HG03457 (cell line): ENCODE data around the gene ICOSLG.
"Not testable (repeated sequence)": the region's sequence is repeated elsewhere in the genome, so short reads cannot be mapped to it uniquely, and the experiment has no call there.

Experiments used
- ATAC-seq: cut with Tn5 transposase; IDR thresholded peaks from one replicate; pipeline ENCODE4 v1.9.1; 2021; ENCODE audit warnings: moderate number of reproducible peaks; ENCODE audit not compliant: unreplicated experiment

Gene ICOSLG

GRCh38 chr21:44267655-44268142, 27.0 kb upstream of the ICOSLG start:
- no peak for ATAC-seq

GRCh38 chr21:44265734-44266270, 25.1 kb upstream of the ICOSLG start:
- no peak for ATAC-seq

DNA sequence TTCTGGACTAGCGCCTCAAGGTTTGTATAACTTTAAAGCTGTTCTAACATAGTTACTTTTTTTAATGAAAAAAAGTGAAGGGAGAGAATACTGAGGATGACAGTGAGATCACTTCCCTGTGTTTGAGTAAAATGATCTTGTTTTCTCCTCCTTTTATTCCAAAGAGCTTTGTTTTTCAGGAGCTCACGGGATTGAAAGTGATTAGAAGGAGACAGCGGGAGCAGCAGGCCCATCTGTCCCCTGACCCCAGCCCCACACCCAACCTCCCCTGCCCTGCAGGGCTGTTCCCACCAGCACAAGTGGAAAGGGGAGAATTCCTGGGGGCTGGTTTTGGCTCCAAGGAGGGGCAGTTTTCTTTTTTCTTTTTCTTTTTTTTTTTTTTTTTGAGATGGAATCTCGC, 23.0 kb upstream of the ICOSLG start:
- ATAC-seq: no peak

GRCh38 chr21:44263221-44263760, 22.5 kb upstream of the ICOSLG start:
- no peak for ATAC-seq

- ATAC-seq: no peak
Observed at GRCh38 chr21:44262338-44263056, 21.8 kb upstream of the ICOSLG start.

DNA sequence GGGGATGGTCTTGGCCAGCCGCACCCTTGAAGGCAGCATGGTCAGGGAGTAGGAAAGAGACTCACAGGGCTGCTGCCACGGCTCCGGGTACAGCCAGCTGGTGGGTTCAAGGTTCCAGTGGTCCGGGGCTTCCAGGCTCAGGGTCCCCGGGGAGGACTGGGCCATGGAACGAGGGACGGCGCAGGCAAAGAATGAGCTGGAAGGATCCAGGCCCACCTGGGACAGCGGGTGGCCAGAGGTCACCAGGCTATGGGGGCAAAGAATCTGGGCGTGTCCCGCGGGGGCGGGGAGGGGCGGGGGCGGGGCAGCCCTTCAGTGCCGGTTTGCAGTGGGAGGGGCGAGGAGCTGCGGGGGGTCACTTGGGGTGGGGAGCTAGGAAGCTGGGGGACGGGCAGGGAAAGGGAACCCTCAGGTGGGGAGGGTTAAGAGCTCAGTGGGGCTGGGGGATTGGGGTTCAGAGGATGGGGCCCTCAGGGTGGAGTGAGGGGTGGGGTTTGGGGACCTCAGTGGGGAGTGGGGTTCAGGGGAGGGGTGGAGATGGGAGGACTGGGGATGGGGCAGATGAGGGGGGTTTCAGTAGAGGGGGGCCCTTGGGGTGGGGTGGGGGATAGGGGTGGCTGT, 21.0 kb upstream of the ICOSLG start, which contains the start of gene DNMT3L:
DNMT3L (minus strand) TSS at position 223 of the 621 bp plus-strand sequence. CDS start 638 bp downstream, outside the sequence.
- no peak for ATAC-seq

DNA sequence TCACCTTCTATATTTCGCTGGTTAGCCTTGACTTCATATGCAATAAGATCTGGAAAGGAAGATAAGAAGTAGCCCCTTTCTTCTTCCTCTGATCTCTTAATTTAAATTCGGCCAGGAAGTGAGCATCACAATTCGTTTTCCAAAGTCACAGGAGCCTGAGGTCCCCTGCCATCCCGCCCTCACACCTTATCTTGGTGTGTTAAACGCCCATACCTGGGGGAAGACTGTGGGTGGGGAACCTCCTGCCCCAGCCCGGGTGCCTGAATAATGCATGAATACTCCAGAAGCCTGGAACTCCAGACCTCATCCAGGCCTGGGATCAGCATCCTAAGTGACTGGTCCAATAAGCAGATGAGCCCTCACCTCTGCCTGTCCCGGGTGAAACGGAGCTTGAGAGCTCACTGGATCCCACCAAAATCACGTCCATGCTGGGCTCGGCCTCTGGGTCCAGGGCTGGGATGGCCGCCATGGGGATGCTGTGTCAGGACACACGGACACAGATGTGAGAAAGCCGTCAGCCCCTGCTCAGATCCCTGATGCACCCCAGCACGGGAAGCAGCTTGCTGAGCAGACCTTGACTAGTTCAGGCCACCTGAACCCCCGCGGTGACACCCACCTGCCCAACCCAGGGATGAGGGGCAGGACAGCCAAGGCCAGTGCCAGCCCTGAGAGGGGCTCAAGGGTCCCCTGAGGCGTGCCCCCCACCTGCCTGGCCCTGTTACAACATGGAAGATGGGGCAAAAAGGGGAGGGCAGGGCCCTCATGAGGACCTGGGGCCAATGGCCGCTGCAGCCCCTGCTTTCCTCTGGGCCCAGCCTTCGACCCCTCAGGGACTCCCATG, 20.3 kb upstream of the ICOSLG start:
- no peak for ATAC-seq

DNA sequence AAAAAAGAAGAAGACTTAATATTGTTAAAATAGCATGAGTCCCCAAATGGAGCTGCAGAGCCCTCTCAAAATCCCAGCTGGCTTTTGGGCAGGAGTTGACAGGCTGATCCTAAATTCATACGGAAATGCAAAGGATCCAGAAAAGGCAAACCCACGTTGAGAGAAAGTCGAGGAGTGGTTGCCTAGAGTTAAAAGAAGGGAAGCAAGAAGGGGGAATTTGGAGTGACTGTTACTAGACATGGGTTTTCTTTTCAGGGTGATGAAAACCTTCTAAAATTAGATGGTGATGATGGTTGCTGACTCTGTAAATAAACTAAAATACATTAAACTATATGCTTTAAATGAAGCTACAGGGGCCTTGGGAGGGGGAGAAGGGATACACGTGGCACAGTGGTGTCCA, 19.3 kb upstream of the ICOSLG start:
- ATAC-seq: no peak

- ATAC-seq: no peak
Observed at GRCh38 chr21:44259082-44259705, 18.5 kb upstream of the ICOSLG start.

DNA sequence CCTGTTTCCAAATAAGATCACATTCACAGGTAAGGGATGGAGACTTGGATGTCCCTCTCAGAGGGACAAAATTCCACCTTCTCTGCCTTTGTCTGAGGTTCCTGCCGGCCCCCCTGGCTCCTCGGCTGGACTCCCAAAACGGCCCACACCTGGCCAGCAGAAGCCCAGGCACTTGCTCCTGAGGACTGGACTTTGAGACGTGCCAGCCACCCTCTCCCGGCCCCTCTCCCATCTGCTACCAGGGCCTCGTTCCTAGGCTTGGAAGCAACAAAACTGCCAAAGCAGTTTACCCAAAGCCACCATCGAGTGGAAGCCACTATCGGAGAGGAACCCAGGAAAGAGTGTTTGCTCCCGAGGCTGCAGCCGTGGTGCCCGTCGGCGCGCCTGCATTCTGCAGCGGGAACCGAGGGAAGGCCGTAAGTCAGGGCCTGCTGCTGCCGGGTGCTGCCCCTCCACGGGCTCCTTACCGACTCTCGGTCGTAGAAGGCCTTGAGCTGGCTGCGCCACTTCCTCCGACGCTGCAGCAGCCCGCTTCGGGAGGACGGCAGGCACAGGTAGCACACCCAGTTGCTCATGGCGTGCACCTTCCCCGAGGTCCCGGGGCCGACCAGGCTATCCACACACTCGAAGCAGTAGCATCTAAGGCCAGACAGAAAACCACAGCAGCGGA, 17.4 kb upstream of the ICOSLG start:
- no peak for ATAC-seq

DNA sequence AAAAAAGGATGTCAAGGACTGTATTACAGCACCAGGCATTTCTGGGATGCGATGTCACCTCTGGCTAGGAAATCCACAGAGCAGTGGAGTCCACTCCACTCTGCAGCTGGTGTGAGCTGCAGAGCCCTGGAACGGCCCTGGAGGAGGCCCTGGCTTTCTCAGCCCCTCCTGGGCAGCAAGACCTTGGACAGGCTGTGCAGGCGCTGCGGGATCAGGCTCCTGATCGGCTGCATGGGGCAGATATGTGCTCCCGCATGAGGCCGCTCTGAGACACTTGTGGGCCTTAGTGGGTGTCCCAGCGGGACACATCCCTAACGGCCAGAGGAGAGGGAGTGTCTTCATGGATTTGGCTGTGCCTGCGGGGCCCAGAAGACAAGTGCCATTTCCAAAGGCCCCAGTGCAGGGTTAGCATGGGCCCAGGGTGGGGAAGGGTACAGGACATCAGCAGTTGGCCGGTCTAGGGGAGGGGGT, 14.8 kb upstream of the ICOSLG start:
- ATAC-seq: no peak

- no peak for ATAC-seq
Observed at GRCh38 chr21:44253832-44254710, 13.3 kb upstream of the ICOSLG start.

DNA sequence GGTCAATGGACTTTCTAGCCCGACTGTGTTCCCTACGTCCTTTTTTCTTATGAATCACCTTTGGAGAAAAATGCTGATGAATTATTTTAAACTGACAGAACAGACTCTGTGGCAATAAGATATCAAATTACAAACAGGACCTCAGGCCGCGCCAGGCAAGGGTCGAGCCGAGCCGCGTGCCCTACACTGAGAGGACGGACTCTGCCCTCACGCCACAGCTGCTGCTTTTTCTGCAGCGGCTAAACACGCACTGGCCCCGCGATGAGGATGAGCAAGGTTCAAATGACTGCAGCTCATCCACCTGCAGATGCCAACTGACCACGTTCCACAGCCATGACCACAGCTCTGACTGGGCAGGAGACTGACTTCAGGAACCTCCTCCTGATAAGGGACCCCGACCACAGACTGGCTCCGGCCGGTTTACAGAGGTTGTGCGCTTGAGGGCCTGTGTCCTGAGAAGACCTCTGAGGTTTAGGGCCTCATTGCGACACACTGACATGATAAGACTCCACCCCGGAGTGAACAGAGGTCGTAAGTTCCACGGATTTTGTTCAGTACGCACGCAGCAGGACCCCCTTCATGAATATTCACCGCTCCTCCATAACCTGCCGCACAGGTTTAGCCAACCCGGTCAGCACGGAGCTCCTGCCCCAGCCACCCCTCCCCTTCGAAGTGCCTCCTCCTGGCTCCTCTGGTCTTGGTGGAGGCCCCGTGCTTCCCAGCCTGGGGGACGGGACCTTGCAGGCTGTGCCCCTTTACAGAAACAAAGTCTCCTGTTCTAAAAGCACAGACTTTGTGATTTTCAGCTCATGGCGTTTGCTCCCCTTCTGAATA, 8.7 kb upstream of the ICOSLG start:
- not testable (repeated sequence) for ATAC-seq

DNA sequence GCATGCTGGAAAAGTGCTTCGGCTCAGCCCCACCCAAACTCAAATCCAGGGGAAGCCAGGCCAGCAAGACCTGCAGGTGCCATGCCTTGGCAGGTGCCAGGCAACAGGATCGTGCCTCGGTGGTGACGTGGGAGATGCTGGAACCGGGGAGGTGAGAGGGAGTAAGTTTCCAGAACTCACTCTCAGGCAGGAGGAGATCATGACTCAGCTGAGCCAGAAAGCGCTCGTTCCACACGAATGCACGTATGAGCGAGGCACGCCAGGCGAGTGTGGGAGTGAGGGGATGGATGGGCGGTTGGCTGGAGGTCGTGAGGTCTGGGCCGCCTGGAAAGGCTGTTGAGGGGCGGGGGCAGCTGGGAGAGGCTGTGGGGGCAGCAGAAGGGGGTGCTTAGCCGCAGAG, 7.2 kb upstream of the ICOSLG start:
- not testable (repeated sequence) for ATAC-seq

- ATAC-seq: peak; percentile 54
Observed at GRCh38 chr21:44243980-44244379, 3.2 kb upstream of the ICOSLG start.

GRCh38 chr21:44241281-44241680, 538 bp upstream of the ICOSLG start:
- ATAC-seq: not testable (repeated sequence)

GRCh38 chr21:44240353-44240752, 390 bp downstream of the ICOSLG start:
- not testable (repeated sequence) for ATAC-seq

DNA sequence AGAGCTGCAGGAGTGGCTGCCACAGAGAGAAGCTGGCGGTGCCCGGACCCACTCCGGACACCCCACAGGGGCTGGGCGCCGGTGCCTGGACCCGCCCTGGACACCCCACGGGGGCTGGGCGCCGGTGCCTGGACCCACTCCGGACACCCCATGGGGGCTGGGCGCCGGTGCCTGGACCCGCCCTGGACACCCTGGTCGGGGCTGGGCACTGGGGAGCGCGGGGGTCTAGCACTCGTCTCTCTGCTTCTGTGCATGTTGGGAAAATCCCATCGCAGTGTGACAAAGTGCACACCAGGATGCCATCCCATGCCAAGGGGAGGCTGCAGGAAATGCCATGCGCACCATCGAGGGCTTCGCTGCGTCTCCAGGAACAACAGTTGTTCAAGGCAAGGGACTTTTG, 11.2 kb downstream of the ICOSLG start:
- ATAC-seq: not testable (repeated sequence)
